OCI-LY7 (cell line): ENCODE data around the gene BARX2. TPM values are rescaled to one million over a fixed set of nuclear protein-coding genes. Genes with fewer than 3 reads are reported as not detected.

Experiments
- BruUV-seq: library from RNA; stranded (reverse); fragments of 400-500 nt; replicated peaks from 2 replicates; lab custom pipeline; 2021; lab: Mats Ljungman, UMichigan
- CTCF ChIA-PET: fragments of 300-600 bp; sonication (Branson Sonifier 250); formaldehyde crosslinking; loops from one replicate; lab custom pipeline; 2022; ENCODE audit warnings: antibody characterized with exemption; ENCODE audit not compliant: unreplicated experiment; lab: Charles Lee
- POLR2A ChIA-PET: fragments of 300-600 bp; sonication (Branson Sonifier 250); formaldehyde crosslinking; loops from one replicate; lab custom pipeline; 2022; ENCODE audit warnings: antibody characterized with exemption; lab: Charles Lee
- DNase-seq: peaks from one replicate; pipeline ENCODE4 v3.0.0-alpha.2; 2015; ENCODE audit warnings: low spot score
- H2AFZ ChIP-seq: fragments of 200-600 bp; sonication (generic), shearing (Covaris generic); 2 replicates; pipeline ENCODE4 v1.6.1; 2014; ENCODE audit warnings: mild to moderate bottlenecking, antibody characterized with exemption, low read length, moderate library complexity
- H3K27ac ChIP-seq: fragments of 200-600 bp; sonication (generic); 2 replicates; pipeline ENCODE4 v1.5.1; 2014; ENCODE audit warnings: mixed run types, low read depth, mild to moderate bottlenecking, moderate library complexity, low read length, inconsistent platforms; ENCODE audit not compliant: poor library complexity, severe bottlenecking
- H3K36me3 ChIP-seq: fragments of 200-600 bp; sonication (generic); 2 replicates; pipeline ENCODE4 v1.6.1; 2014; ENCODE audit warnings: mild to moderate bottlenecking, antibody characterized with exemption, low read length, moderate library complexity, mixed read lengths; ENCODE audit not compliant: insufficient read depth
- H3K4me1 ChIP-seq: fragments of 200-600 bp; sonication (generic); 2 replicates; pipeline ENCODE4 v1.5.1; 2014; ENCODE audit warnings: mild to moderate bottlenecking, low read length; ENCODE audit not compliant: insufficient read depth, poor library complexity, severe bottlenecking
- H3K4me2 ChIP-seq: fragments of 200-600 bp; sonication (generic); 2 replicates; pipeline ENCODE4 v1.6.1; 2014; ENCODE audit warnings: mild to moderate bottlenecking, low read length
- H3K4me3 ChIP-seq: fragments of 200-600 bp; sonication (generic); 2 replicates; pipeline ENCODE4 v1.5.1; 2014; ENCODE audit warnings: mild to moderate bottlenecking, low read depth, low read length; ENCODE audit not compliant: poor library complexity, severe bottlenecking
- H3K79me2 ChIP-seq: fragments of 200-600 bp; sonication (generic); 2 replicates; pipeline ENCODE4 v1.6.1; 2016; ENCODE audit warnings: low read depth, mild to moderate bottlenecking, low read length, moderate library complexity, mixed read lengths; ENCODE audit not compliant: insufficient read depth
- H3K9me2 ChIP-seq: fragments of 200-600 bp; sonication (generic); 2 replicates; pipeline ENCODE4 v1.6.1; 2016; ENCODE audit warnings: mild to moderate bottlenecking, low read length, mixed read lengths; ENCODE audit not compliant: insufficient read depth
- H3K9me3 ChIP-seq: fragments of 200-600 bp; sonication (generic); 2 replicates; pipeline ENCODE4 v1.6.1; 2014; ENCODE audit warnings: mild to moderate bottlenecking, mixed run types, low read length, mixed read lengths
- H4K20me1 ChIP-seq: fragments of 200-600 bp; sonication (generic); 2 replicates; pipeline ENCODE4 v1.6.1; 2014; ENCODE audit warnings: mild to moderate bottlenecking, antibody characterized with exemption, low read length, moderate library complexity, mixed read lengths; ENCODE audit not compliant: insufficient read depth
- EZH2phosphoT487 ChIP-seq: fragments of 200-600 bp; sonication (generic); IDR thresholded peaks from 2 replicates; pipeline ENCODE4 v1.6.1; 2018; ENCODE audit warnings: low read depth, borderline replicate concordance, mild to moderate bottlenecking, mixed run types, antibody characterized with exemption, low read length, moderate library complexity, mixed read lengths
- intact Hi-C: fragments of 100-400 bp; cut with micrococcal nuclease; formaldehyde crosslinking; loops from one replicate; pipeline ENCODE4 v1.10.0; 2022; ENCODE audit not compliant: unreplicated experiment
- total RNA-seq, 2 experiments: library from RNA; depleted of rRNA in 1 of 2; stranded (reverse); fragments of >200 nt in 1 of 2; shearing (Covaris generic) in 1 of 2; gene quantifications; 2 replicates each; pipeline ENCODE4 v1.2.3, GENCODE V29; 2014 to 2022
- TF ChIP-seq, protein P1 (sequence below): fragments of 200-600 bp; sonication (generic); conservative IDR thresholded peaks from 2 replicates; pipeline ENCODE4 v1.5.1; 2014; ENCODE audit warnings: mild to moderate bottlenecking, antibody characterized with exemption, low read length, moderate library complexity, mixed read lengths

The BARX2 gene
- total RNA-seq, 2 experiments from 2014 or later, result 0.06 to 0.23 TPM

DNA sequence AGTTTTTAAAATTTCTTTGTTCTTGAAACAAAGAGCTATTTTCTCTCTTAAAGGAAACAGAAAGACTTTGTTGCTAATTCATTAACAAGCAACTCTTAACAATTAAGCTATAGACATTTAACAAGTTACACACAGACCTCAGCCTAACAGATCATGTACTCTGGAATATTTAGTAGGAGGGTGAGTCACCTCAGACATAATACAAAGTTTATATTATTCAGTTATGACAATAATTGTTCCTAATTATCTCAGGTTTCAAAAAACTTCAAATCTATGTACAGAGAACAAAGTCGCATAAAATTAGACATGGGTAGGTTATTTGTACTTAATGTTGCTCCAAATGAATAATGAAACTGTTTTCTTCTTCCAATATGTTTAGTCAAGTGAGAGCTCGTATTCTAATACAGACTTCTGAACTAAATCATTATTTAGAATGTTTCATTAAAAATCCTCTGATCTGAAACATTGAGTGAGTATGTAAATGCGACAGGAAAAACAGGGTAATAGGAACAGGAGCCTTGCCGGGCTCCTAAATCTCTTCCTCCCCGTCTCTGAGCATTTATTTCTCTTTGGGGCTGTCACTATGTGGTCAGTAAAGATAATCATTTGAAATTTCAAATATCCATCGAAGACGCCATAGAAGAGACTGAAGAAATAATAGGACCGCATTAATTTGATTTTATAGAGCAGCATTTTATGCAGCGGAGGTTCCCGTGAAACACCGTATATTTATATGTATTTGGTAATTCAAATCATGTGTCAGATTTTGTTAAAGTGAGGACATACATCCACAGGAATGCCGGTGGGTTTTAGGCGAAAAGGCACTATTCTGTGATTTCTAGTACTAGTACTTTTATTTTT, 8.7 kb upstream of the BARX2 start:
- Histone ChIP-seq H2AFZ (no peak overlapping the region), H3K36me3 (no peaks in the 10 kb centered on the region), H3K27ac (no peak overlapping the region), H3K9me2 (no peaks in the 10 kb centered on the region), H3K4me2 (no peak overlapping the region), H3K4me3 (no peak overlapping the region), H3K79me2 (no peaks in the 10 kb centered on the region), H4K20me1 (no peaks in the 10 kb centered on the region), H3K4me1 (no peaks in the 10 kb centered on the region), H3K9me3 (no peaks in the 10 kb centered on the region)
- no TSS peak for BruUV-seq
- ChIA-PET CTCF (no interaction called here), POLR2A (interaction anchor here (0.7 kb wide), 4 partner anchors 74 to 1220 kb away, joined by 3 to 8 read pairs (median 3); no protein-coding TSS in a partner anchor)
- intact Hi-C loops, result loop anchor here (10.0 kb wide), 1 partner anchor 228 kb away; no protein-coding TSS in a partner anchor
- TF ChIP-seq EZH2phosphoT487, result no peak
- TF ChIP-seq, protein P1, sequence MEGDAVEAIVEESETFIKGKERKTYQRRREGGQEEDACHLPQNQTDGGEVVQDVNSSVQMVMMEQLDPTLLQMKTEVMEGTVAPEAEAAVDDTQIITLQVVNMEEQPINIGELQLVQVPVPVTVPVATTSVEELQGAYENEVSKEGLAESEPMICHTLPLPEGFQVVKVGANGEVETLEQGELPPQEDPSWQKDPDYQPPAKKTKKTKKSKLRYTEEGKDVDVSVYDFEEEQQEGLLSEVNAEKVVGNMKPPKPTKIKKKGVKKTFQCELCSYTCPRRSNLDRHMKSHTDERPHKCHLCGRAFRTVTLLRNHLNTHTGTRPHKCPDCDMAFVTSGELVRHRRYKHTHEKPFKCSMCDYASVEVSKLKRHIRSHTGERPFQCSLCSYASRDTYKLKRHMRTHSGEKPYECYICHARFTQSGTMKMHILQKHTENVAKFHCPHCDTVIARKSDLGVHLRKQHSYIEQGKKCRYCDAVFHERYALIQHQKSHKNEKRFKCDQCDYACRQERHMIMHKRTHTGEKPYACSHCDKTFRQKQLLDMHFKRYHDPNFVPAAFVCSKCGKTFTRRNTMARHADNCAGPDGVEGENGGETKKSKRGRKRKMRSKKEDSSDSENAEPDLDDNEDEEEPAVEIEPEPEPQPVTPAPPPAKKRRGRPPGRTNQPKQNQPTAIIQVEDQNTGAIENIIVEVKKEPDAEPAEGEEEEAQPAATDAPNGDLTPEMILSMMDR, result no peak
- DNase-seq, result no peak

DNA sequence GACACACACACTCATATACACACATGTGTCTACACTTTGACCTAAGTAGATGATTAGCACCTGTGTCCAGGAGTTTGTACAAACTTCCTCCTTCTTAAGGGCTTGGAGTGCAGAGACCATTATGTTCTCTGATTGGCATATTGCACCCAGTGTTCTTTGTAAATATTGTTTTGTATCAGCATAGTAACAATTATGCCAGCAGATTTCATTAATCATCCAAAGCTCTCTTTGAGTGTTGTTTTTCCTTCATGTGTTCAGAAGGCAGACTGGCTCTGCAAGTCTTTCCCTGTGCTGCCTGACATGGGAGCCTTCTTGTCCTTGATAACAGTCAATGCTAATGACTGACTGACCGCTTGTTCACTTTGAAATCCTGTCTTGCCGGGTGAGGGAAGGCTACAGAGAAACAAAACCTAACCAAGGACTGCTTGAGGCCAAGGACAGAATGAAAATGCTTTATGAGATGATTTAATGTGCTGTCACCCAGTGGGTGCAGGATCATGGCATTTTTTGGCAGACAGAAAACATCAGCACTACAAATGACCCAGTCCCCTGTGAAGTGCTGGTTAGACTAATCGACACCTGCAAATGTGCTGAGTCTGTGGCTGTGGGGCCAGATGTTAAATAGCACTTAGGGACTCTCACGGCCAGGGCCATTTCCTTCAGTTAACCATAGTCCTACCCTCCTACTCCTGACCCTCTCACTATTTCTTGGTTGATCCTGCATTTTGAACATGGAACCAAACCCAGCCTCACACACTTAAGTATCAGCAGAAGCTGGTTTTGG, 6.6 kb upstream of the BARX2 start:
- Histone ChIP-seq H3K4me3 (no peak overlapping the region), H3K9me3 (no peaks in the 10 kb centered on the region), H3K27ac (no peak overlapping the region), H3K4me2 (no peak overlapping the region), H2AFZ (no peak overlapping the region), H4K20me1 (no peaks in the 10 kb centered on the region), H3K79me2 (no peaks in the 10 kb centered on the region), H3K36me3 (no peaks in the 10 kb centered on the region), H3K4me1 (no peaks in the 10 kb centered on the region), H3K9me2 (no peaks in the 10 kb centered on the region)
- no TSS peak for BruUV-seq
- no peak for DNase-seq
- intact Hi-C loops, result loop anchor here (10.0 kb wide), 1 partner anchor 226 kb away; no protein-coding TSS in a partner anchor
- TF ChIP-seq, protein P1, result no peak
- TF ChIP-seq EZH2phosphoT487, result no peak
- ChIA-PET POLR2A (interaction anchor here (0.6 kb wide), 1 partner anchor 47 kb away, joined by 3 read pairs; no protein-coding TSS in a partner anchor), CTCF (no interaction called here)
